Inflammatory macrophage treated with lipopolysaccharide for 1 hour (primary cell): ENCODE results near the gene KLHL11.

Experiments
- DNase-seq, 2 donors: peaks; one replicate each; pipeline ENCODE4 v3.0.0-alpha.2; 2020 to 2022

The KLHL11 gene

GRCh38 chr17:41864836-41865595 lies at the start of gene KLHL11:
Gene KLHL11, minus strand, starts transcription at chr17:41865423. Its CDS starts 53 bp downstream, at chr17:41865370.
- DNase-seq: peak; percentile 84 to 91

- DNase-seq: no peak
Measured at GRCh38 chr17:41915020-41915419, 49.8 kb upstream of the KLHL11 start.

- no peak for DNase-seq
Measured at GRCh38 chr17:41914358-41914766, 49.1 kb upstream of the KLHL11 start.

GRCh38 chr17:41913798-41914197 lies 48.6 kb upstream of the KLHL11 start:
- no peak for DNase-seq

GRCh38 chr17:41912925-41913324 lies 47.7 kb upstream of the KLHL11 start:
- DNase-seq: no peak

- no peak for DNase-seq
Measured at GRCh38 chr17:41910701-41911391, 45.6 kb upstream of the KLHL11 start.

GRCh38 chr17:41909088-41909487 lies 43.9 kb upstream of the KLHL11 start:
- DNase-seq: no peak

GRCh38 chr17:41907633-41908539 lies 42.7 kb upstream of the KLHL11 start:
- no peak for DNase-seq

- DNase-seq: no peak
Measured at GRCh38 chr17:41907185-41907556, 41.9 kb upstream of the KLHL11 start.

GRCh38 chr17:41906465-41907184 lies 41.4 kb upstream of the KLHL11 start:
- no peak for DNase-seq

GRCh38 chr17:41905172-41905571 lies 39.9 kb upstream of the KLHL11 start:
- no peak for DNase-seq

GRCh38 chr17:41904242-41904841 lies 39.1 kb upstream of the KLHL11 start:
- DNase-seq: no peak

GRCh38 chr17:41901646-41902045 lies 36.4 kb upstream of the KLHL11 start:
- no peak for DNase-seq

- DNase-seq: no peak
Measured at GRCh38 chr17:41896726-41897125, 31.5 kb upstream of the KLHL11 start.

- no peak for DNase-seq
Measured at GRCh38 chr17:41895617-41896016, 30.4 kb upstream of the KLHL11 start.

GRCh38 chr17:41894791-41895331 lies 29.6 kb upstream of the KLHL11 start:
- no peak for DNase-seq

GRCh38 chr17:41893384-41893783 lies 28.2 kb upstream of the KLHL11 start:
- no peak for DNase-seq

GRCh38 chr17:41892021-41892376 lies 26.8 kb upstream of the KLHL11 start:
- no peak for DNase-seq

- no peak for DNase-seq
Measured at GRCh38 chr17:41891135-41892020, 26.2 kb upstream of the KLHL11 start.

GRCh38 chr17:41888332-41888965 lies 23.2 kb upstream of the KLHL11 start:
- no peak for DNase-seq
